ENCODE results near the gene PPBP.

The PPBP gene

GRCh38 chr4:73988061-73988460, at the start of gene PPBP:
Gene PPBP (minus strand): TSS chr4:73988190. CDS start chr4:73988103, 87 bp downstream.
- Mint-ChIP-seq H3K4me1 (no peaks in the 10 kb centered on the region), H3K4me3 (no peak within 1 kb of the TSS), H3K9me3 (no peaks in the 10 kb centered on the region), H3K27ac (no peak within 1 kb of the TSS), H3K27me3 (no peaks in the 10 kb centered on the region), H3K36me3 (no peaks in the 10 kb centered on the region)
- ATAC-seq, result no peak

GRCh38 chr4:74037076-74037955, 49.3 kb upstream of the PPBP start:
- no peaks in the 10 kb centered on the region for H3K9me3 Mint-ChIP-seq
- peaks cover 15% of the 10 kb centered on the region for H3K4me1 Mint-ChIP-seq
- no peak overlapping the region for H3K27ac Mint-ChIP-seq
- no peak for ATAC-seq
- H3K27me3 Mint-ChIP-seq, result peaks cover 52% of the 10 kb centered on the region
- H3K36me3 Mint-ChIP-seq, result no peaks in the 10 kb centered on the region
- no peak overlapping the region for H3K4me3 Mint-ChIP-seq

GRCh38 chr4:74033739-74034138, 45.7 kb upstream of the PPBP start:
- Mint-ChIP-seq H3K4me3 (no peak overlapping the region), H3K9me3 (no peaks in the 10 kb centered on the region), H3K27me3 (peaks cover 28% of the 10 kb centered on the region)

GRCh38 chr4:74032064-74032463, 44.1 kb upstream of the PPBP start:
- Mint-ChIP-seq H3K9me3 (no peaks in the 10 kb centered on the region), H3K4me3 (no peak overlapping the region), H3K27ac (no peak overlapping the region), H3K4me1 (no peaks in the 10 kb centered on the region), H3K36me3 (no peaks in the 10 kb centered on the region), H3K27me3 (peaks cover 13% of the 10 kb centered on the region)
- no peak for ATAC-seq

More at GRCh38 chr4:74033739-74034138, 45.7 kb upstream of the PPBP start:
- Mint-ChIP-seq H3K4me1 (peaks cover 7% of the 10 kb centered on the region), H3K36me3 (no peaks in the 10 kb centered on the region), H3K27ac (no peak overlapping the region)
- ATAC-seq, result no peak

GRCh38 chr4:74031576-74031975, 43.6 kb upstream of the PPBP start:
- Mint-ChIP-seq H3K36me3 (no peaks in the 10 kb centered on the region), H3K4me1 (no peaks in the 10 kb centered on the region), H3K27ac (no peak overlapping the region), H3K9me3 (no peaks in the 10 kb centered on the region), H3K4me3 (no peak overlapping the region), H3K27me3 (peaks cover 11% of the 10 kb centered on the region)
- no peak for ATAC-seq

- Mint-ChIP-seq H3K4me3 (no peak overlapping the region), H3K36me3 (no peaks in the 10 kb centered on the region), H3K27me3 (peaks cover under 1% of the 10 kb centered on the region), H3K27ac (no peak overlapping the region), H3K9me3 (no peaks in the 10 kb centered on the region), H3K4me1 (no peaks in the 10 kb centered on the region)
- no peak for ATAC-seq
Measured at GRCh38 chr4:74030285-74030684, 42.3 kb upstream of the PPBP start.

GRCh38 chr4:74028504-74028903, 40.5 kb upstream of the PPBP start:
- no peaks in the 10 kb centered on the region for H3K27me3 Mint-ChIP-seq
- H3K27ac Mint-ChIP-seq, result no peak overlapping the region
- no peak overlapping the region for H3K4me3 Mint-ChIP-seq
- no peaks in the 10 kb centered on the region for H3K9me3 Mint-ChIP-seq
- no peaks in the 10 kb centered on the region for H3K4me1 Mint-ChIP-seq
- no peak for ATAC-seq
- H3K36me3 Mint-ChIP-seq, result no peaks in the 10 kb centered on the region

GRCh38 chr4:74023709-74024108, 35.7 kb upstream of the PPBP start:
- Mint-ChIP-seq H3K27me3 (no peaks in the 10 kb centered on the region), H3K4me3 (no peak overlapping the region), H3K27ac (no peak overlapping the region), H3K9me3 (no peaks in the 10 kb centered on the region), H3K36me3 (no peaks in the 10 kb centered on the region), H3K4me1 (no peaks in the 10 kb centered on the region)
- ATAC-seq, result no peak

- no peaks in the 10 kb centered on the region for H3K4me1 Mint-ChIP-seq
- H3K9me3 Mint-ChIP-seq, result no peaks in the 10 kb centered on the region
- no peak overlapping the region for H3K27ac Mint-ChIP-seq
- H3K36me3 Mint-ChIP-seq, result no peaks in the 10 kb centered on the region
- no peak overlapping the region for H3K4me3 Mint-ChIP-seq
- ATAC-seq, result no peak
- H3K27me3 Mint-ChIP-seq, result no peaks in the 10 kb centered on the region
Measured at GRCh38 chr4:74021601-74022000, 33.6 kb upstream of the PPBP start.

GRCh38 chr4:74018771-74019170, 30.8 kb upstream of the PPBP start:
- no peak overlapping the region for H3K4me3 Mint-ChIP-seq
- H3K27ac Mint-ChIP-seq, result no peak overlapping the region
- no peaks in the 10 kb centered on the region for H3K36me3 Mint-ChIP-seq
- no peak for ATAC-seq
- no peaks in the 10 kb centered on the region for H3K9me3 Mint-ChIP-seq
- no peaks in the 10 kb centered on the region for H3K27me3 Mint-ChIP-seq
- H3K4me1 Mint-ChIP-seq, result no peaks in the 10 kb centered on the region

- Mint-ChIP-seq H3K27ac (no peak overlapping the region), H3K4me1 (no peaks in the 10 kb centered on the region), H3K36me3 (no peaks in the 10 kb centered on the region), H3K27me3 (no peaks in the 10 kb centered on the region), H3K9me3 (no peaks in the 10 kb centered on the region), H3K4me3 (no peak overlapping the region)
- no peak for ATAC-seq
Measured at GRCh38 chr4:74018116-74018515, 30.1 kb upstream of the PPBP start.

GRCh38 chr4:74016068-74016467, 28.1 kb upstream of the PPBP start:
- H3K27me3 Mint-ChIP-seq, result no peaks in the 10 kb centered on the region
- no peaks in the 10 kb centered on the region for H3K9me3 Mint-ChIP-seq
- H3K27ac Mint-ChIP-seq, result no peak overlapping the region
- ATAC-seq, result no peak
- H3K4me1 Mint-ChIP-seq, result no peaks in the 10 kb centered on the region
- no peaks in the 10 kb centered on the region for H3K36me3 Mint-ChIP-seq
- no peak overlapping the region for H3K4me3 Mint-ChIP-seq

GRCh38 chr4:74015126-74015780, 27.3 kb upstream of the PPBP start:
- H3K27me3 Mint-ChIP-seq, result no peaks in the 10 kb centered on the region
- H3K27ac Mint-ChIP-seq, result no peak overlapping the region
- no peaks in the 10 kb centered on the region for H3K36me3 Mint-ChIP-seq
- H3K4me3 Mint-ChIP-seq, result no peak overlapping the region
- H3K9me3 Mint-ChIP-seq, result no peaks in the 10 kb centered on the region
- no peak for ATAC-seq
- no peaks in the 10 kb centered on the region for H3K4me1 Mint-ChIP-seq

- no peaks in the 10 kb centered on the region for H3K27me3 Mint-ChIP-seq
- no peak overlapping the region for H3K27ac Mint-ChIP-seq
- no peak overlapping the region for H3K4me3 Mint-ChIP-seq
- no peaks in the 10 kb centered on the region for H3K36me3 Mint-ChIP-seq
- no peaks in the 10 kb centered on the region for H3K9me3 Mint-ChIP-seq
- ATAC-seq, result no peak
- H3K4me1 Mint-ChIP-seq, result no peaks in the 10 kb centered on the region
Measured at GRCh38 chr4:74014332-74014731, 26.3 kb upstream of the PPBP start.

GRCh38 chr4:74013264-74013663, 25.3 kb upstream of the PPBP start:
- H3K4me1 Mint-ChIP-seq, result no peaks in the 10 kb centered on the region
- no peak overlapping the region for H3K27ac Mint-ChIP-seq
- no peaks in the 10 kb centered on the region for H3K36me3 Mint-ChIP-seq
- H3K27me3 Mint-ChIP-seq, result no peaks in the 10 kb centered on the region
- H3K4me3 Mint-ChIP-seq, result no peak overlapping the region
- H3K9me3 Mint-ChIP-seq, result no peaks in the 10 kb centered on the region
- no peak for ATAC-seq

GRCh38 chr4:74012130-74012529, 24.1 kb upstream of the PPBP start:
- Mint-ChIP-seq H3K4me1 (no peaks in the 10 kb centered on the region), H3K4me3 (no peak overlapping the region), H3K36me3 (no peaks in the 10 kb centered on the region), H3K27ac (no peak overlapping the region), H3K9me3 (no peaks in the 10 kb centered on the region), H3K27me3 (no peaks in the 10 kb centered on the region)
- ATAC-seq, result no peak

Measured in stimulated activated memory B cell treated with anti-CD40 and anti-IgM and Interleukin-4, amounts not matched to agents 10 μg/mL and 1 μg/mL and 100 μg/mL, for 72 hours (primary cell).